ENCODE measurements around the gene ALG1. TPM values are rescaled to one million over a fixed set of nuclear protein-coding genes. Genes with fewer than 3 reads are reported as not detected.
"Not testable (repeated sequence)": the region's sequence is repeated elsewhere in the genome, so short reads cannot be mapped to it uniquely, and the experiment has no call there.

ALG1 gene
- polyA plus RNA-seq, 1 donor (not counting 4 experiments of a cell fraction or from before 2014, with no cell fraction given), result 25.8 TPM

- H4K20me1 ChIP-seq (ENCODE audit: control insufficient read depth, extremely low read depth, insufficient read depth, low read length); H3K4me2 ChIP-seq (ENCODE audit: control insufficient read depth, extremely low read depth, insufficient read depth, low read depth, low read length); H3K79me2 ChIP-seq (ENCODE audit: control insufficient read depth, insufficient read depth, low read length); H3K9ac ChIP-seq (ENCODE audit: control insufficient read depth, extremely low read depth, insufficient read depth, low read length); dilution Hi-C loops (cut with MboI; ENCODE audit: extremely low pct_ligation_motif_present, low sequenced_read_pairs); H3K9me1 ChIP-seq (ENCODE audit: control insufficient read depth, extremely low read depth, insufficient read depth, low read length); H3K27ac ChIP-seq (ENCODE audit: control insufficient read depth, insufficient read depth, low read length); H3K36me3 ChIP-seq (ENCODE audit: control insufficient read depth in 2 of 2, extremely low read depth in 1 of 2, insufficient read depth in 2 of 2, low read length in 2 of 2); H3K27me3 ChIP-seq (ENCODE audit: control insufficient read depth, extremely low read depth, insufficient read depth, low read length); H3K9me3 ChIP-seq (ENCODE audit: control insufficient read depth, low read depth, low read length); H3K4me3 ChIP-seq (ENCODE audit: control insufficient read depth in 2 of 3, extremely low read depth in 1 of 3, insufficient read depth in 2 of 3, low read depth in 1 of 3, low read length in 3 of 3); H2AFZ ChIP-seq (ENCODE audit: control insufficient read depth, low read length); DNase-seq (ENCODE audit: low read depth, low spot score); H3K4me1 ChIP-seq (ENCODE audit: control insufficient read depth, extremely low read depth, insufficient read depth, low read length); FAIRE-seq: not testable (repeated sequence)
Measured at GRCh38 chr16:5105039-5105438, 33.4 kb downstream of the ALG1 start.

DNA sequence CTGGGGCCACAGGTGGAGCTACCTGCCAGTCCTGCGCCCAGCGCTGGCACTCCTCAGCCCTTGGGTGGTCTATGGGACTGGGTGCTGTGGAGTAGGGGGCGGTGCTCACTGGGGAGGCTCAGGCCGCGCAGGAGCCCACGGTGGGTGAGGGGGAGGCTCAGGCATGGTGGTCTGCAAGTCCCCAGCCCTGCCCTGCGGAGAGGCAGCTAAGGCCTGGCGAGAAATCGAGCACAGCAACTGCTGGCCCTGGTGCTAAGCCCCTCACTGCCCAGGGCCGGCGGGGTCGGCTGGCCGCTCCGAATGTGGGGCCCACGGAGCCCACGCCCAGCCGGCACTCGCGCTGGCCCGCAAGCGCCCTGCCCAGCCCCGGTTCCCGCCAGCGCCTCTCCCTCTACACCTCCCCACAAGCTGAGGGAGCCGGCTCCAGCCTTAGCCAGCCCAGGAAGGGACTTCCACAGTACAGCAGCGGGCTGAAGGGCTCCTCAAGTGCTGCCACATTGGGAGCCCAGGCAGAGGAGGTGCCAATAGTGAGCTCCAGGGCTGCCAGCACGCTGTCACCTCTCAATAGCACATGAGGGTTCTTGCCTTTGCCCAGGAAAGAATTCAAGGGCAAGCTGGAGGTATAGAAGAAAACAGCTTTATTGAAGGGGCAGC, 37.0 kb downstream of the ALG1 start:
- DNase-seq (ENCODE audit: low read depth, low spot score) (no peak), FAIRE-seq (no peak)
- H2AFZ ChIP-seq (ENCODE audit: control insufficient read depth, low read length), result no peak overlapping the region
- TF ChIP-seq, protein P1, sequence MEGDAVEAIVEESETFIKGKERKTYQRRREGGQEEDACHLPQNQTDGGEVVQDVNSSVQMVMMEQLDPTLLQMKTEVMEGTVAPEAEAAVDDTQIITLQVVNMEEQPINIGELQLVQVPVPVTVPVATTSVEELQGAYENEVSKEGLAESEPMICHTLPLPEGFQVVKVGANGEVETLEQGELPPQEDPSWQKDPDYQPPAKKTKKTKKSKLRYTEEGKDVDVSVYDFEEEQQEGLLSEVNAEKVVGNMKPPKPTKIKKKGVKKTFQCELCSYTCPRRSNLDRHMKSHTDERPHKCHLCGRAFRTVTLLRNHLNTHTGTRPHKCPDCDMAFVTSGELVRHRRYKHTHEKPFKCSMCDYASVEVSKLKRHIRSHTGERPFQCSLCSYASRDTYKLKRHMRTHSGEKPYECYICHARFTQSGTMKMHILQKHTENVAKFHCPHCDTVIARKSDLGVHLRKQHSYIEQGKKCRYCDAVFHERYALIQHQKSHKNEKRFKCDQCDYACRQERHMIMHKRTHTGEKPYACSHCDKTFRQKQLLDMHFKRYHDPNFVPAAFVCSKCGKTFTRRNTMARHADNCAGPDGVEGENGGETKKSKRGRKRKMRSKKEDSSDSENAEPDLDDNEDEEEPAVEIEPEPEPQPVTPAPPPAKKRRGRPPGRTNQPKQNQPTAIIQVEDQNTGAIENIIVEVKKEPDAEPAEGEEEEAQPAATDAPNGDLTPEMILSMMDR (optimal IDR thresholded peaks at IDR 0.05 in 1 of 3, IDR thresholded peaks at IDR 0.05 in 1 of 3, conservative IDR thresholded peaks at IDR 0.05 in 1 of 3; ENCODE audit: extremely low read depth in 1 of 3, insufficient read depth in 2 of 3, low read length in 3 of 3), result no peak
- H3K4me3 ChIP-seq (ENCODE audit: control insufficient read depth in 2 of 3, extremely low read depth in 1 of 3, insufficient read depth in 2 of 3, low read depth in 1 of 3, low read length in 3 of 3), result no peak overlapping the region
- no peaks in the 10 kb centered on the region for H3K27me3 ChIP-seq (ENCODE audit: control insufficient read depth, extremely low read depth, insufficient read depth, low read length)
- no peak overlapping the region for H3K27ac ChIP-seq (ENCODE audit: control insufficient read depth, insufficient read depth, low read length)
- H3K4me2 ChIP-seq (ENCODE audit: control insufficient read depth, extremely low read depth, insufficient read depth, low read depth, low read length), result no peak overlapping the region
- H3K9me1 ChIP-seq (ENCODE audit: control insufficient read depth, extremely low read depth, insufficient read depth, low read length), result no peaks in the 10 kb centered on the region
- H3K9me3 ChIP-seq (ENCODE audit: control insufficient read depth, low read depth, low read length), result no peaks in the 10 kb centered on the region
- H4K20me1 ChIP-seq (ENCODE audit: control insufficient read depth, extremely low read depth, insufficient read depth, low read length), result no peaks in the 10 kb centered on the region
- dilution Hi-C loops (cut with MboI; ENCODE audit: extremely low pct_ligation_motif_present, low sequenced_read_pairs), result no loop called here
- H3K79me2 ChIP-seq (ENCODE audit: control insufficient read depth, insufficient read depth, low read length), result no peaks in the 10 kb centered on the region
- H3K9ac ChIP-seq (ENCODE audit: control insufficient read depth, extremely low read depth, insufficient read depth, low read length), result no peak overlapping the region
- H3K36me3 ChIP-seq (ENCODE audit: control insufficient read depth in 2 of 2, extremely low read depth in 1 of 2, insufficient read depth in 2 of 2, low read length in 2 of 2), result no peaks in the 10 kb centered on the region
- no peaks in the 10 kb centered on the region for H3K4me1 ChIP-seq (ENCODE audit: control insufficient read depth, extremely low read depth, insufficient read depth, low read length)

GRCh38 chr16:5110933-5111332, 39.3 kb downstream of the ALG1 start:
- H4K20me1 ChIP-seq (ENCODE audit: control insufficient read depth, extremely low read depth, insufficient read depth, low read length); dilution Hi-C loops (cut with MboI; ENCODE audit: extremely low pct_ligation_motif_present, low sequenced_read_pairs); H3K27me3 ChIP-seq (ENCODE audit: control insufficient read depth, extremely low read depth, insufficient read depth, low read length); H3K79me2 ChIP-seq (ENCODE audit: control insufficient read depth, insufficient read depth, low read length); H3K4me3 ChIP-seq (ENCODE audit: control insufficient read depth in 2 of 3, extremely low read depth in 1 of 3, insufficient read depth in 2 of 3, low read depth in 1 of 3, low read length in 3 of 3); H3K9ac ChIP-seq (ENCODE audit: control insufficient read depth, extremely low read depth, insufficient read depth, low read length); DNase-seq (ENCODE audit: low read depth, low spot score); H3K4me2 ChIP-seq (ENCODE audit: control insufficient read depth, extremely low read depth, insufficient read depth, low read depth, low read length); H3K9me3 ChIP-seq (ENCODE audit: control insufficient read depth, low read depth, low read length); FAIRE-seq; H3K27ac ChIP-seq (ENCODE audit: control insufficient read depth, insufficient read depth, low read length); H3K9me1 ChIP-seq (ENCODE audit: control insufficient read depth, extremely low read depth, insufficient read depth, low read length); H3K4me1 ChIP-seq (ENCODE audit: control insufficient read depth, extremely low read depth, insufficient read depth, low read length); H3K36me3 ChIP-seq (ENCODE audit: control insufficient read depth in 2 of 2, extremely low read depth in 1 of 2, insufficient read depth in 2 of 2, low read length in 2 of 2); H2AFZ ChIP-seq (ENCODE audit: control insufficient read depth, low read length): not testable (repeated sequence)

GRCh38 chr16:5116780-5117295, 45.2 kb downstream of the ALG1 start:
- H3K9me3 ChIP-seq (ENCODE audit: control insufficient read depth, low read depth, low read length); H4K20me1 ChIP-seq (ENCODE audit: control insufficient read depth, extremely low read depth, insufficient read depth, low read length); H3K79me2 ChIP-seq (ENCODE audit: control insufficient read depth, insufficient read depth, low read length); DNase-seq (ENCODE audit: low read depth, low spot score); H3K9me1 ChIP-seq (ENCODE audit: control insufficient read depth, extremely low read depth, insufficient read depth, low read length); H3K27me3 ChIP-seq (ENCODE audit: control insufficient read depth, extremely low read depth, insufficient read depth, low read length); dilution Hi-C loops (cut with MboI; ENCODE audit: extremely low pct_ligation_motif_present, low sequenced_read_pairs); H3K4me1 ChIP-seq (ENCODE audit: control insufficient read depth, extremely low read depth, insufficient read depth, low read length); H2AFZ ChIP-seq (ENCODE audit: control insufficient read depth, low read length); H3K4me2 ChIP-seq (ENCODE audit: control insufficient read depth, extremely low read depth, insufficient read depth, low read depth, low read length); H3K9ac ChIP-seq (ENCODE audit: control insufficient read depth, extremely low read depth, insufficient read depth, low read length); H3K4me3 ChIP-seq (ENCODE audit: control insufficient read depth in 2 of 3, extremely low read depth in 1 of 3, insufficient read depth in 2 of 3, low read depth in 1 of 3, low read length in 3 of 3); FAIRE-seq; H3K27ac ChIP-seq (ENCODE audit: control insufficient read depth, insufficient read depth, low read length); H3K36me3 ChIP-seq (ENCODE audit: control insufficient read depth in 2 of 2, extremely low read depth in 1 of 2, insufficient read depth in 2 of 2, low read length in 2 of 2): not testable (repeated sequence)

All from keratinocyte (primary cell).